ENCODE measurements around the gene UBE4B.

- no peak for TF ChIP-seq FOSL1 (IDR thresholded peaks at IDR 0.05; ENCODE audit: low read depth)
- TF ChIP-seq, protein P1, sequence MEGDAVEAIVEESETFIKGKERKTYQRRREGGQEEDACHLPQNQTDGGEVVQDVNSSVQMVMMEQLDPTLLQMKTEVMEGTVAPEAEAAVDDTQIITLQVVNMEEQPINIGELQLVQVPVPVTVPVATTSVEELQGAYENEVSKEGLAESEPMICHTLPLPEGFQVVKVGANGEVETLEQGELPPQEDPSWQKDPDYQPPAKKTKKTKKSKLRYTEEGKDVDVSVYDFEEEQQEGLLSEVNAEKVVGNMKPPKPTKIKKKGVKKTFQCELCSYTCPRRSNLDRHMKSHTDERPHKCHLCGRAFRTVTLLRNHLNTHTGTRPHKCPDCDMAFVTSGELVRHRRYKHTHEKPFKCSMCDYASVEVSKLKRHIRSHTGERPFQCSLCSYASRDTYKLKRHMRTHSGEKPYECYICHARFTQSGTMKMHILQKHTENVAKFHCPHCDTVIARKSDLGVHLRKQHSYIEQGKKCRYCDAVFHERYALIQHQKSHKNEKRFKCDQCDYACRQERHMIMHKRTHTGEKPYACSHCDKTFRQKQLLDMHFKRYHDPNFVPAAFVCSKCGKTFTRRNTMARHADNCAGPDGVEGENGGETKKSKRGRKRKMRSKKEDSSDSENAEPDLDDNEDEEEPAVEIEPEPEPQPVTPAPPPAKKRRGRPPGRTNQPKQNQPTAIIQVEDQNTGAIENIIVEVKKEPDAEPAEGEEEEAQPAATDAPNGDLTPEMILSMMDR (IDR thresholded peaks at IDR 0.05 in 2 of 3, conservative IDR thresholded peaks at IDR 0.05 in 1 of 3; ENCODE audit: borderline replicate concordance in 1 of 3, insufficient read depth in 1 of 3, low read depth in 2 of 3, low read length in 2 of 3): no peak
- no peak for TF ChIP-seq ZNF274 (IDR thresholded peaks at IDR 0.05; ENCODE audit: low read depth, low read length)
- no peak for TF ChIP-seq RAD21 (IDR thresholded peaks at IDR 0.05; ENCODE audit: low read depth)
- TF ChIP-seq JUND (IDR thresholded peaks at IDR 0.05): no peak
- no peak for TF ChIP-seq EZH2 (IDR thresholded peaks at IDR 0.05)
- TF ChIP-seq POLR2A (IDR thresholded peaks at IDR 0.05; ENCODE audit: borderline replicate concordance, extremely low read depth, insufficient read depth, insufficient read length): no peak
- no peak for TF ChIP-seq EZH2phosphoT487 (IDR thresholded peaks at IDR 0.05; ENCODE audit: borderline replicate concordance)
These were observed 38.9 kb downstream of the UBE4B start for GRCh38 chr1:10071640-10072039.
